ENCODE data around the gene SENP3.

Gene SENP3

DNA sequence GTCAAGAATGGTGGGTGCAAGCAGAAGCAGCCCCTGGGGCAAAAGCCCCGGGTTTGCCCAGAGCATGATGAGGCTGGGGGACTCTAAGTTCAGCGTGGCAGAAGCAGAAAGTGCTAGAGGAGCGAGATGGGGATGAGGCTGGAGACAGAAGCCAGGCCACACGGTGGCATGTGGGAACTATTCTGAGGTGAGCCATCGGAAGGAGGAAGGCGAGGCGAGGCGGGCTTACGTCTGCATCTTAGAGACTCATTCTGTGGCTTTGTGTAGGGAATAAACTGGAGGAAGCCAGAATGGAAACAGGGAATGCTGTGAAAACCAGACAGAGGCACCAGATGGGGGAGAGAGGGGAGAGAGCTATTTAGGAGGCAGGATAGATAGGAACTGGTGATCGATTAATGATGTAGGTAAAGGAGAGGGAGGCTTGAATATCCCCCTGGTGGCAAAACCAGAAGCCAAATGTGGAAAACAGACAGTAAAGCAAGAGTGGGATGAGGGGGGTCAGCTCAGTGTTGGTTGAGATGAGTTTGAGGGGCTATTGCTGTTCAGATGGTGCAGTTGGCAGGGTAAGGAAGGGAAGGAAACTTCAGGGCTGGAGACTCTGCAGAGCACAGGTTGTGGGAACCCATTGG lies 6.3 kb upstream of the SENP3 start:
- TF ChIP-seq, protein P1, sequence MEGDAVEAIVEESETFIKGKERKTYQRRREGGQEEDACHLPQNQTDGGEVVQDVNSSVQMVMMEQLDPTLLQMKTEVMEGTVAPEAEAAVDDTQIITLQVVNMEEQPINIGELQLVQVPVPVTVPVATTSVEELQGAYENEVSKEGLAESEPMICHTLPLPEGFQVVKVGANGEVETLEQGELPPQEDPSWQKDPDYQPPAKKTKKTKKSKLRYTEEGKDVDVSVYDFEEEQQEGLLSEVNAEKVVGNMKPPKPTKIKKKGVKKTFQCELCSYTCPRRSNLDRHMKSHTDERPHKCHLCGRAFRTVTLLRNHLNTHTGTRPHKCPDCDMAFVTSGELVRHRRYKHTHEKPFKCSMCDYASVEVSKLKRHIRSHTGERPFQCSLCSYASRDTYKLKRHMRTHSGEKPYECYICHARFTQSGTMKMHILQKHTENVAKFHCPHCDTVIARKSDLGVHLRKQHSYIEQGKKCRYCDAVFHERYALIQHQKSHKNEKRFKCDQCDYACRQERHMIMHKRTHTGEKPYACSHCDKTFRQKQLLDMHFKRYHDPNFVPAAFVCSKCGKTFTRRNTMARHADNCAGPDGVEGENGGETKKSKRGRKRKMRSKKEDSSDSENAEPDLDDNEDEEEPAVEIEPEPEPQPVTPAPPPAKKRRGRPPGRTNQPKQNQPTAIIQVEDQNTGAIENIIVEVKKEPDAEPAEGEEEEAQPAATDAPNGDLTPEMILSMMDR (conservative IDR thresholded peaks at IDR 0.05; ENCODE audit: low read length) = peak; percentile 19; the same call in 1 of the 2 replicates
- DNase-seq (ENCODE audit: low read depth) = no peak
- no peak overlapping the region for H3K4me3 ChIP-seq (ENCODE audit: low read length)

DNA sequence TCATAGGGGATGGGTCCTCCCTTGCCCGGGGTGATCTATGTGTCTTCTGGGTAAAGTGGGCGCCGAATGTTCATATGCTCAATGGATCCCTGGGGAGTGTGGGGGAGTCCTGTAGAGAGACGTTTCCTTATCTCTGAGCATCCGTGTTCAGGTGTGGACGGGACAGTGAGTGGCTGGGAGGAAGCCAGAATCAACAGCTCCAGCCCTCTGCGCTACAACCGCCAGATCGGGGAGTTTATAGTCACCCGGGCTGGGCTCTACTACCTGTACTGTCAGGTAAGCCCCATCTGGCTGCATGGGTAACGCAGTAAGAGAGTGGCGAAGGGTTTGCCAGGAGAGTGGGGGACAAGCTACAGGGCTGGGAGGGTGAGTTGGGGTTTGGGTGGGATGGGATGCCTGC lies 5.1 kb upstream of the SENP3 start:
- TF ChIP-seq, protein P1 (conservative IDR thresholded peaks at IDR 0.05; ENCODE audit: low read length) = no peak
- H3K4me3 ChIP-seq (ENCODE audit: low read length) = no peak overlapping the region
- DNase-seq (ENCODE audit: low read depth) = no peak

DNA sequence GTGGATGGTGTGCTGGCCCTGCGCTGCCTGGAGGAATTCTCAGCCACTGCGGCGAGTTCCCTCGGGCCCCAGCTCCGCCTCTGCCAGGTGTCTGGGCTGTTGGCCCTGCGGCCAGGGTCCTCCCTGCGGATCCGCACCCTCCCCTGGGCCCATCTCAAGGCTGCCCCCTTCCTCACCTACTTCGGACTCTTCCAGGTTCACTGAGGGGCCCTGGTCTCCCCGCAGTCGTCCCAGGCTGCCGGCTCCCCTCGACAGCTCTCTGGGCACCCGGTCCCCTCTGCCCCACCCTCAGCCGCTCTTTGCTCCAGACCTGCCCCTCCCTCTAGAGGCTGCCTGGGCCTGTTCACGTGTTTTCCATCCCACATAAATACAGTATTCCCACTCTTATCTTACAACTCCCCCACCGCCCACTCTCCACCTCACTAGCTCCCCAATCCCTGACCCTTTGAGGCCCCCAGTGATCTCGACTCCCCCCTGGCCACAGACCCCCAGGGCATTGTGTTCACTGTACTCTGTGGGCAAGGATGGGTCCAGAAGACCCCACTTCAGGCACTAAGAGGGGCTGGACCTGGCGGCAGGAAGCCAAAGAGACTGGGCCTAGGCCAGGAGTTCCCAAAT lies 4.5 kb upstream of the SENP3 start:
- H3K4me3 ChIP-seq (ENCODE audit: low read length) = no peak overlapping the region
- TF ChIP-seq, protein P1 (conservative IDR thresholded peaks at IDR 0.05; ENCODE audit: low read length) = no peak
- DNase-seq (ENCODE audit: low read depth) = no peak

DNA sequence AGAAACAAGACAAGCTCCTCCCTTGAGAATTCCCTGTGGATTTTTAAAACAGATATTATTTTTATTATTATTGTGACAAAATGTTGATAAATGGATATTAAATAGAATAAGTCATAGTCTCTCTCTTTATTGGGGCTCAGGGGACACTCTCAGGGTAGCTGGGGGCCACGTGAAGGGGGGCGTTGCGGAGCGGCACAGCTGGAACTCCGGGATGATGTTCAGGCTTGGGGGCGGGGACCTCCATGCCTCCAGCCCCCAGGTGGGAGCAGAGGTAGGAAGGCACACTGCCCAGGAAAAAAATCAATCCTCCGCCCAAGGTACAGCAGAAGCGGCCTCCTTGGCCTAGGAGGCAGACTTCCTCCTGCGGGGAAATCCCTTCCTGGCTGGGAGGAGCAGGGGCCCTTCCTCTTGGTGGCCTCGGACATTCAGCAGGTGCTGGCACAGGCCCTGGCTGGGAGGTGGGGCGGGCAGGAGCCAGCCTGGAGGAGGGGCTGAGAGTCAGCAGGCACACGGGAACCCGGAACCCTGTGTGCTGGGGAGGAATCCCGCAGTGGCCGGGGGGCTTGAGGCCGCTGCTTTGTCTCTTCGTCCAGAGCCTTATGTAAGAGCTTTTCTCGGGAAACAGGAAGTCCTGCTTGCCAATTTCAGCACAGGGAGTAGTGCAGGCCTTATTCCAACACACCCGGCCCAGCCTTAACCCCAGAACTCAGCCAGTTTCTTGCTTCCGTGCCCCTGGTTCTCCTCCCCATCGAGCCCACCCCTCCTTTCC lies 3.8 kb upstream of the SENP3 start:
- DNase-seq (ENCODE audit: low read depth) = peak; percentile 84
- TF ChIP-seq, protein P1 (conservative IDR thresholded peaks at IDR 0.05; ENCODE audit: low read length) = no peak
- peak overlapping the region; percentile 27 for H3K4me3 ChIP-seq (ENCODE audit: low read length)

DNA sequence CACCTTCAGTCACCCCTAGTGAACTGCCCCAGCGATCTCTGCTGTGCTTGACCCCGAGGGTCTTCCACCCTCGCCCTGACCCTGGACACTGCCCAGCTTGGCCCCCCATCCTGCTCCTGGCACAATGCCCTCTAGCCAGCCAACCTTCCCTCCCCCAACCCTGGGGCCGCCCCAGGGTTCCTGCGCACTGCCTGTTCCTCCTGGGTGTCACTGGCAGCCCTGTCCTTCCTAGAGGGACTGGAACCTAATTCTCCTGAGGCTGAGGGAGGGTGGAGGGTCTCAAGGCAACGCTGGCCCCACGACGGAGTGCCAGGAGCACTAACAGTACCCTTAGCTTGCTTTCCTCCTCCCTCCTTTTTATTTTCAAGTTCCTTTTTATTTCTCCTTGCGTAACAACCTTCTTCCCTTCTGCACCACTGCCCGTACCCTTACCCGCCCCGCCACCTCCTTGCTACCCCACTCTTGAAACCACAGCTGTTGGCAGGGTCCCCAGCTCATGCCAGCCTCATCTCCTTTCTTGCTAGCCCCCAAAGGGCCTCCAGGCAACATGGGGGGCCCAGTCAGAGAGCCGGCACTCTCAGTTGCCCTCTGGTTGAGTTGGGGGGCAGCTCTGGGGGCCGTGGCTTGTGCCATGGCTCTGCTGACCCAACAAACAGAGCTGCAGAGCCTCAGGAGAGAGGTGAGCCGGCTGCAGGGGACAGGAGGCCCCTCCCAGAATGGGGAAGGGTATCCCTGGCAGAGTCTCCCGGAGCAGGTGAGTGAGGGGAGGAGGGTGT lies 3.0 kb upstream of the SENP3 start, which contains the start of gene TNFSF13:
Gene TNFSF13 (plus strand): TSS at position 207 of the 776 bp plus-strand sequence. CDS start 290 bp downstream, at position 497.
- DNase-seq (ENCODE audit: low read depth) = no peak
- TF ChIP-seq, protein P1 (conservative IDR thresholded peaks at IDR 0.05; ENCODE audit: low read length) = no peak
- H3K4me3 ChIP-seq (ENCODE audit: low read length) = peak within 1 kb of the TSS; percentile 27

DNA sequence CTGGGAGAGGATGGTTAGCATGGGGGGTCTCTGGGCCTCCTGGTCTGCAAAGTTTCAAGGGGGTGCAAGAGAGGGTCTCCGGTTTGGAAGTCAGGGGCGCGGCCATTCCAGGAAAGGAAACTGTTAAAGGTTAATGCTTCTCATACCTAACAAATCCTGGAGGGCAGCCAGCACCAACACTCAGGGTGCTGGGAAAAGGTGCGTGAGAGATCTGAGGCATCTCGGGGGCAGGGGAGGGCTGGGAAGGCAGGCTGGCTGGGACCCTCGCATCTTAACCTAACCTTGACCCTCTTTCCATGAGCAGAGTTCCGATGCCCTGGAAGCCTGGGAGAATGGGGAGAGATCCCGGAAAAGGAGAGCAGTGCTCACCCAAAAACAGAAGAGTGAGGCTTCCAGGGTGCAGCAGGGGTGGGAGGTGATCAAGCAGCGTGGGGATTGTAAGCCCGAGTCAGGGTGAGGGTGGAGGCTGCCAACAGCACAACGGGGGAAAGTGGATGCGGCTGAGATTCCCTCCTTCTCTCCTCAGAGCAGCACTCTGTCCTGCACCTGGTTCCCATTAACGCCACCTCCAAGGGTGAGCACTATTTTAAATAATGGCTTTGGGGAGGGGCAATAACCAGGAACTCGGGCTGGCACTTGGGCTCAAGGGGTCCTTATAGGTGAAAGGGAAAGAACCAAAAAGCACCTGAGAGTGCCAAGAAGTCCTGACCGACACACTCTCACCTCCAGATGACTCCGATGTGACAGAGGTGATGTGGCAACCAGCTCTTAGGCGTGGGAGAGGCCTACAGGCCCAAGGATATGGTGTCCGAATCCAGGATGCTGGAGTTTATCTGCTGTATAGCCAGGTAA lies 2.2 kb upstream of the SENP3 start:
- TF ChIP-seq, protein P1 (conservative IDR thresholded peaks at IDR 0.05; ENCODE audit: low read length) = no peak
- no peak overlapping the region for H3K4me3 ChIP-seq (ENCODE audit: low read length)

More for the DNA sequence above, 2.2 kb upstream of the SENP3 start:
- no peak for DNase-seq (ENCODE audit: low read depth)
